GM19328 (cell line): ENCODE results near the gene GATA2.

Source experiments
- ATAC-seq: cut with Tn5 transposase; IDR thresholded peaks from one replicate; pipeline ENCODE4 v1.9.1; 2021; ENCODE audit warnings: mild to moderate bottlenecking, moderate library complexity; ENCODE audit not compliant: unreplicated experiment

Gene GATA2

GRCh38 chr3:128458746-128459460 lies 34.1 kb downstream of the GATA2 start:
- no peak for ATAC-seq

- no peak for ATAC-seq
Observed at GRCh38 chr3:128457937-128458336, 35.1 kb downstream of the GATA2 start.

GRCh38 chr3:128456776-128457715 lies 36.0 kb downstream of the GATA2 start:
- no peak for ATAC-seq

- ATAC-seq, result no peak
Observed at GRCh38 chr3:128455786-128456748, 36.9 kb downstream of the GATA2 start.

- ATAC-seq, result no peak
Observed at GRCh38 chr3:128455116-128455515, 37.9 kb downstream of the GATA2 start.

GRCh38 chr3:128454310-128454618 lies 38.7 kb downstream of the GATA2 start:
- ATAC-seq, result no peak

- no peak for ATAC-seq
Observed at GRCh38 chr3:128453501-128454309, 39.3 kb downstream of the GATA2 start.

- ATAC-seq, result no peak
Observed at GRCh38 chr3:128452678-128453275, 40.2 kb downstream of the GATA2 start.

GRCh38 chr3:128452120-128452519 lies 40.9 kb downstream of the GATA2 start:
- no peak for ATAC-seq

GRCh38 chr3:128449111-128449638 lies 43.8 kb downstream of the GATA2 start:
- no peak for ATAC-seq

GRCh38 chr3:128448491-128448890 lies 44.5 kb downstream of the GATA2 start:
- no peak for ATAC-seq

- no peak for ATAC-seq
Observed at GRCh38 chr3:128447561-128448013, 45.4 kb downstream of the GATA2 start.

- no peak for ATAC-seq
Observed at GRCh38 chr3:128446821-128447220, 46.2 kb downstream of the GATA2 start.

- ATAC-seq, result no peak
Observed at GRCh38 chr3:128445357-128445756, 47.6 kb downstream of the GATA2 start.

- no peak for ATAC-seq
Observed at GRCh38 chr3:128443771-128444170, 49.2 kb downstream of the GATA2 start.

- ATAC-seq, result no peak
Observed at GRCh38 chr3:128442949-128443348, 50.1 kb downstream of the GATA2 start.

GRCh38 chr3:128442070-128442469 lies 50.9 kb downstream of the GATA2 start:
- ATAC-seq, result no peak

GRCh38 chr3:128439226-128439625 lies 53.8 kb downstream of the GATA2 start:
- no peak for ATAC-seq

- no peak for ATAC-seq
Observed at GRCh38 chr3:128438488-128439072, 54.4 kb downstream of the GATA2 start.
